Upper lobe of left lung (tissue), 4 donors: ENCODE measurements around the gene KMT2B.

Experiments
- CTCF ChIP-seq, 6 experiments: fragments of 450-650 bp in 4 of 6; fragments of 200-600 bp in 2 of 6; sonication (generic) in 2 of 6; IDR thresholded peaks; one replicate each; pipeline ENCODE4 v1.5.1; 2016 to 2019; ENCODE audit warnings: antibody characterized with exemption in 6 of 6
- POLR2A ChIP-seq, 4 donors: fragments of 450-650 bp; IDR thresholded peaks; one replicate each; pipeline ENCODE4 v1.5.1; 2016 to 2017; ENCODE audit warnings: antibody characterized with exemption in 4 of 4, mild to moderate bottlenecking in 2 of 4
- POLR2AphosphoS5 ChIP-seq, 2 donors: sonication (generic); formaldehyde crosslinking; IDR thresholded peaks; one replicate each; pipeline ENCODE4 v1.5.1; 2017; ENCODE audit warnings: antibody characterized with exemption in 2 of 2

DNA sequence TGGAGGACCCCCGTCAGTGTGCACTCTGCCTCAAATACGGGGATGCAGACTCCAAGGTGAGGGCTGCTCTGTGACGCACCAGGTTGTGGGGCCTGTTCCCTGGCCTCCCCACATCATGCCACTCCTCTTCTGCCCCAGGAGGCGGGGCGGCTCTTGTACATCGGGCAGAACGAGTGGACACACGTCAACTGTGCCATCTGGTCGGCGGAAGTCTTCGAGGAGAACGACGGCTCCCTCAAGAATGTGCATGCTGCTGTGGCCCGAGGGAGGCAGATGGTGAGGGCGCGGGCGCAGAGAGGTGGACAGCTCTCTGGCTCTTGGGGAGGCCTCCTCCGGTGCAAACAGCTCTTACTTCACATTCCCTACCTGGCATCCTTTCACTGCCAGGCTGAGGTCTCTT, 11.2 kb downstream of the KMT2B start:
- no peak for TF ChIP-seq CTCF (IDR thresholded peaks at IDR 0.05)
- no peak for TF ChIP-seq POLR2AphosphoS5 (IDR thresholded peaks at IDR 0.05)
- TF ChIP-seq POLR2A (IDR thresholded peaks at IDR 0.05): no peak
